ENCODE results near the gene ROR1.

The ROR1 gene

DNA sequence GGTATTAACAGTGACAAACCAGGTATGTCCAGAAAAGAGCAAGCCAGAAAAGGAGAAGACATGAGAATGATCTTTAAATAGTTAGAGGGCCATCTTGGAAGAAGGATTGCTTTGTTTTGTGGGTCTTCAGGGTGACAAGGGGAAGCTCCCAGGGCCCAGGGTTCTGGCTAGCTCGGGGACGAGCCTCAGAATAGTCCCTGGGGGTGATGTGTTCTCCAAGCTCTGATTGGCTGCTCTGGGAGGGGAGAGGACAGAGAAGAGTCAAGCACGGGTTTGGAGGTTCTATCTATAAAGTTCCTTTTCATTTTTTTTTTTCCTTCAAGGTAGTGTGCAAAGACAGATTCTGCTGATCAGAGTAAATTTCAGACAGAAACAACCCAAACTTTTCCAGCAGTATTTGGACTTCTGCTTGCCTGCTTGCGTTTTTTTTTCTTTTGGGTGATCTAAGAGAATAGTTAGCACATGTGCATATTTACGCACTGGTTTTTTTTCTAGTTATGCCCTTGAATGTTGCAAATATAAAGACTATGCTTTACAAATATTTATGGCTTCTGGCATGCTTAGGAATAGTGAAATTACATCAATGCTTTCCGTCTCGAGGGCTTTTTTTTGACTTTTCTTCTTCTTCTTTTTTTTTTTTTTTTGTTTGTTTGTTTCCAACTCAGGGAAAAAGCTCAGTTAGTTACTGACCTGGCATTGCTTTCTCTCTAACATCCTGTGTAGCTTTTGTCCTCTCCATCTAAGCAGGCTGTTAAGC, 59.7 kb downstream of the ROR1 start:
- TF ChIP-seq MYC (IDR thresholded peaks at IDR 0.05; ENCODE audit: low read depth, low read length) (no peak), POLR2A (IDR thresholded peaks at IDR 0.05; ENCODE audit: extremely low read depth, insufficient read length) (no peak)
- TF ChIP-seq, protein P1, sequence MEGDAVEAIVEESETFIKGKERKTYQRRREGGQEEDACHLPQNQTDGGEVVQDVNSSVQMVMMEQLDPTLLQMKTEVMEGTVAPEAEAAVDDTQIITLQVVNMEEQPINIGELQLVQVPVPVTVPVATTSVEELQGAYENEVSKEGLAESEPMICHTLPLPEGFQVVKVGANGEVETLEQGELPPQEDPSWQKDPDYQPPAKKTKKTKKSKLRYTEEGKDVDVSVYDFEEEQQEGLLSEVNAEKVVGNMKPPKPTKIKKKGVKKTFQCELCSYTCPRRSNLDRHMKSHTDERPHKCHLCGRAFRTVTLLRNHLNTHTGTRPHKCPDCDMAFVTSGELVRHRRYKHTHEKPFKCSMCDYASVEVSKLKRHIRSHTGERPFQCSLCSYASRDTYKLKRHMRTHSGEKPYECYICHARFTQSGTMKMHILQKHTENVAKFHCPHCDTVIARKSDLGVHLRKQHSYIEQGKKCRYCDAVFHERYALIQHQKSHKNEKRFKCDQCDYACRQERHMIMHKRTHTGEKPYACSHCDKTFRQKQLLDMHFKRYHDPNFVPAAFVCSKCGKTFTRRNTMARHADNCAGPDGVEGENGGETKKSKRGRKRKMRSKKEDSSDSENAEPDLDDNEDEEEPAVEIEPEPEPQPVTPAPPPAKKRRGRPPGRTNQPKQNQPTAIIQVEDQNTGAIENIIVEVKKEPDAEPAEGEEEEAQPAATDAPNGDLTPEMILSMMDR (IDR thresholded peaks at IDR 0.05; ENCODE audit: low read depth, low read length), result no peak
- TF ChIP-seq, protein P2, sequence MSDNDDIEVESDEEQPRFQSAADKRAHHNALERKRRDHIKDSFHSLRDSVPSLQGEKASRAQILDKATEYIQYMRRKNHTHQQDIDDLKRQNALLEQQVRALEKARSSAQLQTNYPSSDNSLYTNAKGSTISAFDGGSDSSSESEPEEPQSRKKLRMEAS (IDR thresholded peaks at IDR 0.05; ENCODE audit: low read depth, low read length), result no peak
- no peak overlapping the region for H3K4me3 ChIP-seq (ENCODE audit: low read depth, low read length)
- no peak for DNase-seq (ENCODE audit: low read depth)

GRCh38 chr1:63835128-63835527, 61.3 kb downstream of the ROR1 start:
- H3K4me3 ChIP-seq (ENCODE audit: low read depth, low read length), result no peak overlapping the region
- no peak for DNase-seq (ENCODE audit: low read depth)
- TF ChIP-seq POLR2A (IDR thresholded peaks at IDR 0.05; ENCODE audit: extremely low read depth, insufficient read length), result no peak

DNA sequence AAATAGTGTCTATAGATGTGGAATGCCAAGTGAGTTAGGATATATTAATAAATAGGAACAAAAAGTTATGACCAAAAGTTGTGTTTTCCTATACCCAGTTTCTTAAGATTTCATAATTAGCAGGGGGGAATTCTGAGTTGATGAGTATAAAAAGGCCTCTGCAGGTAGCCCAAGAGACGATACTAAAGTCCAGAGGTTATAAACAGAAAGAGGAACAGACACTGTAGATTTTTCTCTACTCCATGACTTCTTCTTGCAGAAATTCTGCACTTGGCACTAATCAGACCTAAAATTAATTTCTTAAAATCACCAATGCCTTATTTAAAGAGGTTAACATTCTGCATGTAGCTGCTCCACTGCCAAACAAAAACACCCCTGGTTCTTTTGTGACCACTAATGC, 62.6 kb downstream of the ROR1 start:
- H3K4me3 ChIP-seq (ENCODE audit: low read depth, low read length), result no peak overlapping the region
- TF ChIP-seq, protein P1 (IDR thresholded peaks at IDR 0.05; ENCODE audit: low read depth, low read length), result no peak
- TF ChIP-seq, protein P2 (IDR thresholded peaks at IDR 0.05; ENCODE audit: low read depth, low read length), result no peak
- TF ChIP-seq MYC (IDR thresholded peaks at IDR 0.05; ENCODE audit: low read depth, low read length) (no peak), POLR2A (IDR thresholded peaks at IDR 0.05; ENCODE audit: extremely low read depth, insufficient read length) (no peak)
- DNase-seq (ENCODE audit: low read depth), result no peak

GRCh38 chr1:63836830-63837229, 63.0 kb downstream of the ROR1 start:
- TF ChIP-seq, protein P1 (IDR thresholded peaks at IDR 0.05; ENCODE audit: low read depth, low read length), result no peak
- no peak for TF ChIP-seq MYC (IDR thresholded peaks at IDR 0.05; ENCODE audit: low read depth, low read length)
- no peak overlapping the region for H3K4me3 ChIP-seq (ENCODE audit: low read depth, low read length)
- DNase-seq (ENCODE audit: low read depth), result no peak

DNA sequence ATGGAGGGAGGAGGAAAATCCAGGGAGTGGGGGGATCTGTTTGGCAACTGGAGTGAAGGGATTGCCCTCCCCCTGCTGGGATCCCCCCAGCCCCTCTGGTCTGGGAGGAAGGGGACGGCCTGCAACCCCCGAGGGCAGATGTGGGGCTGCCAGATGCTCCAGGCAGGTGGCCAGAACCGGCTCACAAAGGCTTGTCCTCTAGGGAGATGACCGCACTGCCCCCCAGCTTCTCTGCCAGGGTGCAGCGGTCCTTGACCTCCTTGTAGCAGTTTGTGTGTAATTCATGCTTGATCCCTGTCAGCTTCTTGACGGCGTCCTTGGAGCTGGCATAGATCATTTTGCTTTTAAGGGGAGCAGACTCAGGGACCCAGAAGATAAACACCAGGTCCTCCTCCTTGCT, 69.2 kb downstream of the ROR1 start:
- TF ChIP-seq, protein P2 (IDR thresholded peaks at IDR 0.05; ENCODE audit: low read depth, low read length), result no peak
- TF ChIP-seq, protein P1 (IDR thresholded peaks at IDR 0.05; ENCODE audit: low read depth, low read length), result no peak
- TF ChIP-seq MYC (IDR thresholded peaks at IDR 0.05; ENCODE audit: low read depth, low read length) (no peak), POLR2A (IDR thresholded peaks at IDR 0.05; ENCODE audit: extremely low read depth, insufficient read length) (no peak)
- DNase-seq (ENCODE audit: low read depth), result no peak
- no peak overlapping the region for H3K4me3 ChIP-seq (ENCODE audit: low read depth, low read length)

DNA sequence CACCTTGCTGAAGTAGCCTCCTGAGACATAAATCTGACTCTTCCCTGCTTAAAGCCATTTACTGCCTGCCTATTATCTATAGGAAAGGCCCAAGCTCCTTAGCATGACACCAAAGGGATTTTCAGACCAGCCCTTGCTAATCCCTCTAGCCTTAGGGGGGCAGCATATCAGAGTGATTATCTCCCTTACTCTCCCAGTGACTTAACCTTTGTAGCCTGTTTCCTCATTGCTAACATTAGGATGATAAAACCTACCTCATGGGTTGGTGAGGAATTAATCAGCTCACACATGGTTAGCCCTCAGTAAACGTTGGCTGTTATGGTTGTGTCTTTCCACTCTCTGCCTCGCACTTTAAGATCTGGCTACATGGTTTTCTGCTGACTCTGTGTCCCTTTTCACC, 70.1 kb downstream of the ROR1 start:
- DNase-seq (ENCODE audit: low read depth), result peak; percentile 4
- H3K4me3 ChIP-seq (ENCODE audit: low read depth, low read length), result no peak overlapping the region
- TF ChIP-seq, protein P2 (IDR thresholded peaks at IDR 0.05; ENCODE audit: low read depth, low read length), result no peak
- TF ChIP-seq POLR2A (IDR thresholded peaks at IDR 0.05; ENCODE audit: extremely low read depth, insufficient read length) (no peak), MYC (IDR thresholded peaks at IDR 0.05; ENCODE audit: low read depth, low read length) (no peak)
- TF ChIP-seq, protein P1 (IDR thresholded peaks at IDR 0.05; ENCODE audit: low read depth, low read length), result no peak
